ENCODE data around the gene ST3GAL3.
"Not testable (repeated sequence)": the region's sequence is repeated elsewhere in the genome, so short reads cannot be mapped to it uniquely, and the experiment has no call there.

The ST3GAL3 gene

GRCh38 chr1:43760745-43761317, 53.5 kb downstream of the ST3GAL3 start:
- no peak for DNase-seq

GRCh38 chr1:43763497-43763973, 56.2 kb downstream of the ST3GAL3 start:
- DNase-seq = peak; percentile 10 to 34

GRCh38 chr1:43764581-43764980, 57.2 kb downstream of the ST3GAL3 start:
- no peak for DNase-seq

GRCh38 chr1:43766086-43766784, 58.9 kb downstream of the ST3GAL3 start:
- DNase-seq = no peak

GRCh38 chr1:43766818-43767525, 59.6 kb downstream of the ST3GAL3 start:
- DNase-seq = no peak

GRCh38 chr1:43768168-43768567, 60.8 kb downstream of the ST3GAL3 start:
- no peak for DNase-seq

- DNase-seq = no peak
Measured at GRCh38 chr1:43769350-43769908, 62.1 kb downstream of the ST3GAL3 start.

GRCh38 chr1:43770111-43770510, 62.8 kb downstream of the ST3GAL3 start:
- no peak for DNase-seq

GRCh38 chr1:43772978-43773377, 65.6 kb downstream of the ST3GAL3 start:
- DNase-seq = no peak

- no peak for DNase-seq
Measured at GRCh38 chr1:43773821-43774220, 66.5 kb downstream of the ST3GAL3 start.

GRCh38 chr1:43774359-43774758, 67.0 kb downstream of the ST3GAL3 start:
- no peak for DNase-seq

- no peak for DNase-seq
Measured at GRCh38 chr1:43776043-43776761, 68.9 kb downstream of the ST3GAL3 start.

GRCh38 chr1:43777916-43778315, 70.6 kb downstream of the ST3GAL3 start:
- not testable (repeated sequence) for DNase-seq

GRCh38 chr1:43779266-43779665, 71.9 kb downstream of the ST3GAL3 start:
- DNase-seq = no peak

GRCh38 chr1:43779805-43780403, 72.6 kb downstream of the ST3GAL3 start:
- no peak for DNase-seq

GRCh38 chr1:43781574-43781973, 74.2 kb downstream of the ST3GAL3 start:
- DNase-seq = no peak

GRCh38 chr1:43783096-43783670, 75.8 kb downstream of the ST3GAL3 start:
- DNase-seq = no peak

GRCh38 chr1:43783671-43784205, 76.4 kb downstream of the ST3GAL3 start:
- no peak for DNase-seq

- no peak for DNase-seq
Measured at GRCh38 chr1:43786201-43786958, 79.0 kb downstream of the ST3GAL3 start.

- no peak for DNase-seq
Measured at GRCh38 chr1:43786960-43787359, 79.6 kb downstream of the ST3GAL3 start.

All from NCI-H187 (cell line).